Dermis microvascular lymphatic vessel endothelial cell (primary cell): ENCODE data around the gene DBF4. TPM values are rescaled to one million over a fixed set of nuclear protein-coding genes. Genes with fewer than 3 reads are reported as not detected.
"Not testable (repeated sequence)": the region's sequence is repeated elsewhere in the genome, so short reads cannot be mapped to it uniquely, and the experiment has no call there.

Experiments used
- DNase-seq, 2 donors: peaks; one replicate each; pipeline versions ENCODE4 v3.0.0 to v3.0.0-alpha.2; 2010; ENCODE audit warnings: low read depth in 2 of 2
- total RNA-seq: library from RNA; depleted of rRNA; stranded (reverse); fragments of >200 nt; gene quantifications from 2 replicates; pipeline ENCODE4 v1.2.1, GENCODE V29; 2014

DBF4 gene
- total RNA-seq, 1 donor from 2014 or later, result 13.2 TPM

DNA sequence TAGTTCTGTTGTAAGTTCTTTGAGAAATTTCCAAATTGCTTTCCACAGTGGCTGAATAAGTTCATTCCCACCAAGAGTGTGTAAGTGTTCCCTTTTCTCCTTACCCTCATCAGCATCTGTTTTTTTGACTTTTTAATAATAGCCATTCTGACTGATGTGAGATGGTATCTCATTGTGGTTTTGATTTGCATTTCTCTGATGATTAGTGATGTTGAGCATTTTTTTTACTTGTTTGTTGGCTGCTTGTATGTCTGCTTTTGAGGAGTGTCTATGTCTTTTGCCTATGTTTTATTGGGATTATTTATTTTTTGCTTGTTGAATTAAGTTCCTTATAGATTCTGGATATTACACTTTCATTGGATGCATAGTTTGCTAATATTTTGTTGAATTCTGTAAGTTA, 69.6 kb downstream of the DBF4 start:
- DNase-seq, result not testable (repeated sequence)

DNA sequence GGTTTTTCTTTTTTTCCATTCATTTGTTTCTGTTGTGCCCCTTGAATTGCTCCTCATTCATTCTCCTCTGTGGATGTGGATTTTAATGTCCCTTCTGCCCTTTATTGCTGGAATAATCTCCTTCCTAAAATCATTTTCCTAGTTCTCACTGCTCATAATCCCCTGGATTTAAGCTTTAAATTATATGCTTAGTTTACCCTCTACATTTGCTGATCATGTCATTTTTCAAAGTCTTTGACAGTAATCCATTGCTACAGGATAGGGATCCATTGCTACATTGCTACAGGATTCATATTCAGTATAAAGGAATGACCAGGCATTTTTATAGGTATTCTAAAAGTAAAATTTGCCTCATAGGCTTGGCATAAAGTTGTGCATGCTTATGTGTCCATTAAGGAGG, 72.1 kb downstream of the DBF4 start:
- DNase-seq, result no peak

Other genes starting within 250 kb of the DBF4 start
- 0.25 and 1.2 TPM in 2 replicates for gene RUNDC3B, start 248.1 kb upstream of the DBF4 start, total RNA-seq
- gene SLC25A40, start 133 bp upstream of the DBF4 start, total RNA-seq, result 5.0 and 6.4 TPM in 2 replicates
- 0.26 and 0.38 TPM in 2 replicates for gene ADAM22, start 57.8 kb downstream of the DBF4 start, total RNA-seq